Ureter (tissue), 1 donor: ENCODE measurements around the gene PARD3B. TPM values are rescaled to one million over a fixed set of nuclear protein-coding genes. Genes with fewer than 3 reads are reported as not detected.

Source experiments
- DNase-seq: peaks from one replicate; pipeline ENCODE4 v3.0.0-alpha.2; 2020; ENCODE audit warnings: low spot score
- total RNA-seq: library from RNA; stranded (reverse); gene quantifications from one replicate; pipeline ENCODE4 v1.2.4, GENCODE V29; 2023
- donor health status: DM: yes; HTN: yes; CAD: no.

The PARD3B gene
- total RNA-seq, 1 donor from 2014 or later, result 31.4 TPM

GRCh38 chr2:205010196-205010595 is 464.9 kb downstream of the PARD3B start:
- no peak for DNase-seq

GRCh38 chr2:205011031-205011430 is 465.8 kb downstream of the PARD3B start:
- no peak for DNase-seq

GRCh38 chr2:205012961-205013360 is 467.7 kb downstream of the PARD3B start:
- DNase-seq, result no peak

- no peak for DNase-seq
Measured at GRCh38 chr2:205013586-205013985, 468.3 kb downstream of the PARD3B start.

GRCh38 chr2:205014201-205014600 is 468.9 kb downstream of the PARD3B start:
- no peak for DNase-seq

- DNase-seq, result no peak
Measured at GRCh38 chr2:205017381-205017780, 472.1 kb downstream of the PARD3B start.

GRCh38 chr2:205017912-205018311 is 472.6 kb downstream of the PARD3B start:
- no peak for DNase-seq

GRCh38 chr2:205020673-205021072 is 475.4 kb downstream of the PARD3B start:
- no peak for DNase-seq

- DNase-seq, result no peak
Measured at GRCh38 chr2:205022841-205023240, 477.6 kb downstream of the PARD3B start.

GRCh38 chr2:205024822-205025518 is 479.7 kb downstream of the PARD3B start:
- DNase-seq, result peak; percentile 54

GRCh38 chr2:205025580-205026240 is 480.4 kb downstream of the PARD3B start:
- no peak for DNase-seq

GRCh38 chr2:205030695-205031094 is 485.4 kb downstream of the PARD3B start:
- no peak for DNase-seq

GRCh38 chr2:205032093-205032551 is 486.8 kb downstream of the PARD3B start:
- DNase-seq, result no peak

GRCh38 chr2:205033431-205033830 is 488.2 kb downstream of the PARD3B start:
- no peak for DNase-seq

GRCh38 chr2:205034034-205034433 is 488.8 kb downstream of the PARD3B start:
- no peak for DNase-seq

GRCh38 chr2:205040323-205040722 is 495.0 kb downstream of the PARD3B start:
- no peak for DNase-seq

- no peak for DNase-seq
Measured at GRCh38 chr2:205041472-205042130, 496.3 kb downstream of the PARD3B start.

- no peak for DNase-seq
Measured at GRCh38 chr2:205043285-205043684, 498.0 kb downstream of the PARD3B start.

GRCh38 chr2:205045706-205046105 is 500.4 kb downstream of the PARD3B start:
- DNase-seq, result no peak

GRCh38 chr2:205047273-205047839 is 502.1 kb downstream of the PARD3B start:
- DNase-seq, result no peak

GRCh38 chr2:205051417-205051816 is 506.1 kb downstream of the PARD3B start:
- DNase-seq, result no peak

GRCh38 chr2:205052781-205053180 is 507.5 kb downstream of the PARD3B start:
- no peak for DNase-seq
